ENCODE data around the gene TMEM244. TPM values are rescaled to one million over a fixed set of nuclear protein-coding genes. Genes with fewer than 3 reads are reported as not detected.

Gene TMEM244
- total RNA-seq, 2 donors from 2014 or later = not detected

- no peaks in the 10 kb centered on the region for H3K36me3 ChIP-seq
- H3K27me3 ChIP-seq (replicated peaks; ENCODE audit: insufficient read depth) = no peaks in the 10 kb centered on the region
- no peak overlapping the region for H3K27ac ChIP-seq
- no peak overlapping the region for H3K4me3 ChIP-seq
- 74% methylated on average over 4 of the region's 4 CpGs for WGBS
- H3K4me1 ChIP-seq (replicated peaks) = no peaks in the 10 kb centered on the region
- no peak for TF ChIP-seq CTCF (IDR thresholded peaks at IDR 0.05)
- no peak for TF ChIP-seq POLR2A (IDR thresholded peaks at IDR 0.05)
- no peak for TF ChIP-seq POLR2AphosphoS5 (IDR thresholded peaks at IDR 0.05)
- no peak for DNase-seq (ENCODE audit: low spot score)
- H3K9me3 ChIP-seq = no peaks in the 10 kb centered on the region
- intact Hi-C loops (cut with DNase I) = no loop called here
Observed at GRCh38 chr6:129857838-129858237, 3.3 kb downstream of the TMEM244 start.

GRCh38 chr6:129853996-129854711 is 7.0 kb downstream of the TMEM244 start:
- Histone ChIP-seq H3K27ac (no peak overlapping the region), H3K4me1 (replicated peaks) (no peaks in the 10 kb centered on the region), H3K27me3 (replicated peaks; ENCODE audit: insufficient read depth) (no peaks in the 10 kb centered on the region), H3K36me3 (no peaks in the 10 kb centered on the region), H3K4me3 (no peak overlapping the region), H3K9me3 (no peaks in the 10 kb centered on the region)
- DNase-seq (ENCODE audit: low spot score) = no peak
- no peak for TF ChIP-seq POLR2A (IDR thresholded peaks at IDR 0.05)
- no peak for TF ChIP-seq CTCF (IDR thresholded peaks at IDR 0.05)
- no peak for TF ChIP-seq POLR2AphosphoS5 (IDR thresholded peaks at IDR 0.05)
- 68% methylated on average over 3 of the region's 3 CpGs for WGBS
- intact Hi-C loops (cut with DNase I) = no loop called here

DNA sequence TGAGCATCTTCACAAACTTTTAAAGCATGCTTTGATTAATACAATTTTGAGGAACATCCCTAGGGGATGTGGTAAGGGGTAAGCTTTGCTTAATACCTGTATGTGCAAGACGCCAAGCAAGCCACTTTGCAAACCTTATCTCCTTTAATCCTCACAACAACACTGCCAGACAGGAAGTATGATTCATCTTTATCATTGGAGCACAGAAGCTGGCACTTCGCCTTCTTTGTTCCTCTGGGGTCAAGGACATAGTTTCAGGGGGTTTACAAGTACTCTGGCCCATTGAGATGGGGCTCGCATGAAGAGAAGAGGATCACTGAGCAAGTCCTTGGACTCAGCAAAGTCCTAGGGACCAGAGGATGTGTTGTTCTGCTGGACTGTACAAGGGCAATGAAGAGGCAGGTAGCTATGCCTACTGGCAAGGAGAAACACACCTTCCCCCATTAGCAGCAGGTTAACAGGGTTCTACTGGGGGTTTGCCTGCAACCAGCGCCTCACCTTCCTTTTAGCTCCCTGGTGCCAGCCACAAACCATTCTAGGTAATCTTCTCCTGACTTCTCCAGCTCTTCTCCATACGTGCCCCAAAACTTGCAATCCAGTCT is 8.8 kb downstream of the TMEM244 start:
- no peak for DNase-seq (ENCODE audit: low spot score)
- H3K27ac ChIP-seq = no peak overlapping the region
- H3K36me3 ChIP-seq = no peaks in the 10 kb centered on the region
- H3K4me3 ChIP-seq = no peak overlapping the region
- H3K4me1 ChIP-seq (replicated peaks) = no peaks in the 10 kb centered on the region
- TF ChIP-seq CTCF (IDR thresholded peaks at IDR 0.05) (no peak), POLR2A (IDR thresholded peaks at IDR 0.05) (no peak), POLR2AphosphoS5 (IDR thresholded peaks at IDR 0.05) (no peak)
- H3K9me3 ChIP-seq = no peaks in the 10 kb centered on the region
- no peaks in the 10 kb centered on the region for H3K27me3 ChIP-seq (replicated peaks; ENCODE audit: insufficient read depth)
- intact Hi-C loops (cut with DNase I) = no loop called here
- WGBS = 75% methylated on average over 5 of the region's 5 CpGs

- H3K27ac ChIP-seq = no peak overlapping the region
- H3K36me3 ChIP-seq = no peaks in the 10 kb centered on the region
- no peaks in the 10 kb centered on the region for H3K9me3 ChIP-seq
- intact Hi-C loops (cut with DNase I) = no loop called here
- WGBS = 92% methylated on average over 3 of the region's 3 CpGs
- no peak overlapping the region for H3K4me3 ChIP-seq
- no peaks in the 10 kb centered on the region for H3K4me1 ChIP-seq (replicated peaks)
- H3K27me3 ChIP-seq (replicated peaks; ENCODE audit: insufficient read depth) = no peaks in the 10 kb centered on the region
- no peak for DNase-seq (ENCODE audit: low spot score)
- TF ChIP-seq CTCF (IDR thresholded peaks at IDR 0.05) (no peak), POLR2AphosphoS5 (IDR thresholded peaks at IDR 0.05) (no peak), POLR2A (IDR thresholded peaks at IDR 0.05) (no peak)
Observed at GRCh38 chr6:129849456-129849855, 11.7 kb downstream of the TMEM244 start.

- no peak for DNase-seq (ENCODE audit: low spot score)
- intact Hi-C loops (cut with DNase I) = no loop called here
- Histone ChIP-seq H3K27me3 (replicated peaks; ENCODE audit: insufficient read depth) (no peaks in the 10 kb centered on the region), H3K4me3 (no peak overlapping the region), H3K9me3 (no peaks in the 10 kb centered on the region), H3K27ac (no peak overlapping the region), H3K4me1 (replicated peaks) (no peaks in the 10 kb centered on the region), H3K36me3 (no peaks in the 10 kb centered on the region)
- TF ChIP-seq CTCF (IDR thresholded peaks at IDR 0.05) = no peak
Observed at GRCh38 chr6:129846761-129847160, 14.4 kb downstream of the TMEM244 start.

All from prostate gland (tissue), 2 donors.